WERI-Rb-1 (cell line): ENCODE measurements around the gene RHOH.

Experiments
- DNase-seq: peaks from one replicate; pipeline ENCODE4 v3.0.0-alpha.2; 2020
- H3K27ac ChIP-seq: fragments of 250-450 bp; sonication (Bioruptor Pico); 2 replicates; pipeline ENCODE4 v1.5.1; 2020; ENCODE audit warnings: mild to moderate bottlenecking, moderate library complexity
- H3K27me3 ChIP-seq: fragments of 250-450 bp; sonication (Bioruptor Pico); 2 replicates; pipeline ENCODE4 v1.5.1; 2021; ENCODE audit warnings: mild to moderate bottlenecking, low read depth, moderate library complexity; ENCODE audit not compliant: insufficient read depth, severe bottlenecking
- H3K36me3 ChIP-seq: fragments of 250-450 bp; sonication (Bioruptor Pico); 2 replicates; pipeline ENCODE4 v1.5.1; 2020; ENCODE audit warnings: mild to moderate bottlenecking, moderate library complexity
- H3K4me3 ChIP-seq: 2 replicates; pipeline ENCODE4 v1.5.1; 2011; ENCODE audit warnings: low read depth, mild to moderate bottlenecking, control low read depth, low read length
- H3K9me3 ChIP-seq: fragments of 250-450 bp; sonication (Bioruptor Pico); 2 replicates; pipeline ENCODE4 v1.5.1; 2021; ENCODE audit warnings: mild to moderate bottlenecking, moderate library complexity; ENCODE audit not compliant: severe bottlenecking
- CTCF ChIP-seq: IDR thresholded peaks from 2 replicates; pipeline ENCODE4 v1.5.1; 2011; ENCODE audit warnings: low read depth, mild to moderate bottlenecking, control low read depth, inconsistent platforms, low read length

The RHOH gene

DNA sequence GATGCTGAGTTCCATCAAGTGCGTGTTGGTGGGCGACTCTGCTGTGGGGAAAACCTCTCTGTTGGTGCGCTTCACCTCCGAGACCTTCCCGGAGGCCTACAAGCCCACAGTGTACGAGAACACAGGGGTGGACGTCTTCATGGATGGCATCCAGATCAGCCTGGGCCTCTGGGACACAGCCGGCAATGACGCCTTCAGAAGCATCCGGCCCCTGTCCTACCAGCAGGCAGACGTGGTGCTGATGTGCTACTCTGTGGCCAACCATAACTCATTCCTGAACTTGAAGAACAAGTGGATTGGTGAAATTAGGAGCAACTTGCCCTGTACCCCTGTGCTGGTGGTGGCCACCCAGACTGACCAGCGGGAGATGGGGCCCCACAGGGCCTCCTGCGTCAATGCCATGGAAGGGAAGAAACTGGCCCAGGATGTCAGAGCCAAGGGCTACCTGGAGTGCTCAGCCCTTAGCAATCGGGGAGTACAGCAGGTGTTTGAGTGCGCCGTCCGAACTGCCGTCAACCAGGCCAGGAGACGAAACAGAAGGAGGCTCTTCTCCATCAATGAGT is 46.6 kb downstream of the RHOH start:
- Histone ChIP-seq H3K36me3 (no peaks in the 10 kb centered on the region), H3K4me3 (no peak overlapping the region), H3K9me3 (no peaks in the 10 kb centered on the region), H3K27me3 (no peaks in the 10 kb centered on the region), H3K27ac (no peak overlapping the region)
- no peak for TF ChIP-seq CTCF
- no peak for DNase-seq

DNA sequence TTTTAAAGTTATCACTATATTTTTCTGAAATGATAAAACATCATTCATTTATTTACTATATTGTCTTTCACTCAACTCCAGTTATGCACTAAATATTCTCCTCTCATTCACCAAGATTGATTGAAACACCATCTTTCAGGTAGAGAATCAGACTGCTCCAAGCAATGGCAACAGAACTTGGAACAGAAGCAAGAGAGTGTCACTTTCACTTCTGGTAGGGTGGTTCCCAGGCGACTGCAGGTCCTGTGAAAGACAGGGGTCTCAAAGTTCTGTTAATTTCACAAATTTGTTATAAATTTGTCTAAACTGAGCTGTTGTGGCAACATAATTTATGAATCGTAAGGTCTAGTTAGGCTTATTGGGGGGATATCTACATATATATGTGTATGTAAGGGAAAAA is 47.8 kb downstream of the RHOH start:
- no peak overlapping the region for H3K4me3 ChIP-seq
- H3K9me3 ChIP-seq: no peaks in the 10 kb centered on the region
- no peak for TF ChIP-seq CTCF
- H3K27me3 ChIP-seq: no peaks in the 10 kb centered on the region
- H3K27ac ChIP-seq: no peak overlapping the region
- no peaks in the 10 kb centered on the region for H3K36me3 ChIP-seq
- DNase-seq: no peak

DNA sequence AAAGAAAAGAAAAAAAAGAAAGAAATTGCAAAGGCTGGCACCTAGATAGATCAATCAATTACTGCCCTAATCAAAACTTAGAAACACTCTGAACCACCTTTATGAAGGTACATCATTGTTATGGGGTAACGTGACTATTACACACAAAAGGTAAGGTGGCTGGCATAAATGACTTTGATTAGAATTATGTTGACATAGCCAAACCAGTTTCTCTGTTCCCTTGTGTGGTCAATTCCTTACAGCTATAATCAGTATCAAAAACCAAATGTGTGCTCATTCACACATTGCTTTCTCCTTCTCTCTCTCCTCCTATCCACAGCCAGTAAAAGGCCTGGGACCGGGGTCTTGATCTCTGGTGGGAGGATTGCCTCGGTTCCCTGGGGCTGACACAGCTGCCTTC is 48.7 kb downstream of the RHOH start:
- Histone ChIP-seq H3K36me3 (no peaks in the 10 kb centered on the region), H3K27ac (no peak overlapping the region), H3K27me3 (no peaks in the 10 kb centered on the region), H3K4me3 (no peak overlapping the region), H3K9me3 (no peaks in the 10 kb centered on the region)
- DNase-seq: no peak
- TF ChIP-seq CTCF: no peak

- no peak for TF ChIP-seq CTCF
- H3K27ac ChIP-seq: no peak overlapping the region
- H3K9me3 ChIP-seq: no peaks in the 10 kb centered on the region
- no peak for DNase-seq
- no peaks in the 10 kb centered on the region for H3K36me3 ChIP-seq
- H3K27me3 ChIP-seq: no peaks in the 10 kb centered on the region
- H3K4me3 ChIP-seq: no peak overlapping the region
Observed at GRCh38 chr4:40246011-40246900, 49.4 kb downstream of the RHOH start.

GRCh38 chr4:40246938-40247337 is 50.1 kb downstream of the RHOH start:
- H3K9me3 ChIP-seq: no peaks in the 10 kb centered on the region
- no peak for DNase-seq
- H3K36me3 ChIP-seq: no peaks in the 10 kb centered on the region
- H3K27ac ChIP-seq: no peak overlapping the region
- H3K4me3 ChIP-seq: no peak overlapping the region
- no peaks in the 10 kb centered on the region for H3K27me3 ChIP-seq
- no peak for TF ChIP-seq CTCF
